HFF-Myc (cell line): ENCODE data around the gene TMEM176A.
"Not testable (repeated sequence)": the region's sequence is repeated elsewhere in the genome, so short reads cannot be mapped to it uniquely, and the experiment has no call there.

Source experiments
- DNase-seq: peaks from one replicate; pipeline ENCODE4 v3.0.0-alpha.2; 2011; ENCODE audit warnings: low read depth; ENCODE audit errors: extremely low read depth
- H3K4me3 ChIP-seq: replicated peaks from 2 replicates; pipeline ENCODE4 v1.5.1; 2011; ENCODE audit warnings: low read depth, mild to moderate bottlenecking, control low read depth, low read length
- CTCF ChIP-seq: IDR thresholded peaks from 2 replicates; pipeline ENCODE4 v1.5.1; 2012; ENCODE audit warnings: mild to moderate bottlenecking, low read depth, low read length, control low read depth; ENCODE audit errors: missing control alignments

Gene TMEM176A

GRCh38 chr7:150756166-150756565 lies 44.4 kb upstream of the TMEM176A start:
- DNase-seq = no peak
- TF ChIP-seq CTCF = no peak
- no peak overlapping the region for H3K4me3 ChIP-seq

GRCh38 chr7:150756858-150757257 lies 43.7 kb upstream of the TMEM176A start:
- no peak overlapping the region for H3K4me3 ChIP-seq
- no peak for DNase-seq

GRCh38 chr7:150759479-150759878 lies 41.1 kb upstream of the TMEM176A start:
- DNase-seq = no peak
- no peak for TF ChIP-seq CTCF
- H3K4me3 ChIP-seq = no peak overlapping the region

More at GRCh38 chr7:150756858-150757257, 43.7 kb upstream of the TMEM176A start:
- no peak for TF ChIP-seq CTCF

DNA sequence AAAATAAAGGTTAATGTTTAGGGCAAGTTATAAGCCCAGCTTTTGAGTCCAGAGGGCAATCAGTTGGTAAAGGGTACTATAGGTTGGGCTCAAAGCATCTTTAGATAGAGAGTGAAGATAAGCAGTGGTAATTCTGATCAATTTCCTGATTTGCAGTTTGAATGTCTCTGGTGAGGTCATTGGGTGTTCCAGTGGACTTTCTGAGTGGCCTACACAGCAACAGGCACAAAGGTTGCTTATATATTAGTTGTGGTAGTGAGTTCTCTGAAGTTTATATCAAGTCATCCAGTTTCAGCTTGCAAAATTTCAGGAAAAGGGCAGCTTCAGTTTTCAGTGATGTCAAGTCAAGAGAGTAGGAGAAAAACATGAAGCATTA lies 34.2 kb upstream of the TMEM176A start:
- no peak for DNase-seq
- TF ChIP-seq CTCF = no peak
- H3K4me3 ChIP-seq = no peak overlapping the region

- no peak overlapping the region for H3K4me3 ChIP-seq
- TF ChIP-seq CTCF = no peak
- no peak for DNase-seq
Observed at GRCh38 chr7:150769768-150770167, 30.8 kb upstream of the TMEM176A start.

DNA sequence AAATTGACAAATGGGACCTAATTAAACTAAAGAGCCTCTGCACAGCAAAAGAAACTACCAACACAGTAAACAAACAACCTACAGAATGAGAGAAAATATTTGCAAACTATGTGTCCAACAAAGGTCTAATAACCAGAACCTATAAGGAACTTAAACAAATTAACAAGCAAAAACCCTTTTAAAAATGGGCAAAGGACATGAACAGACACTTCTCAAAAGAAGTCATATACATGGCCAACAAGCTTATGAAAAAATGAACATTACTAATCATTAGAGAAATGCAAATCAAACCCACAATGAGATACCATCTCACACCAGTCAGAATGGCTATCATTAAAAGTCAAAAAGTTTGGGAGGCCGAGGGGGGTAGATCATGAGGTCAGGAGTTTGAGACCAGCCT lies 26.4 kb upstream of the TMEM176A start:
- H3K4me3 ChIP-seq, DNase-seq: not testable (repeated sequence)

DNA sequence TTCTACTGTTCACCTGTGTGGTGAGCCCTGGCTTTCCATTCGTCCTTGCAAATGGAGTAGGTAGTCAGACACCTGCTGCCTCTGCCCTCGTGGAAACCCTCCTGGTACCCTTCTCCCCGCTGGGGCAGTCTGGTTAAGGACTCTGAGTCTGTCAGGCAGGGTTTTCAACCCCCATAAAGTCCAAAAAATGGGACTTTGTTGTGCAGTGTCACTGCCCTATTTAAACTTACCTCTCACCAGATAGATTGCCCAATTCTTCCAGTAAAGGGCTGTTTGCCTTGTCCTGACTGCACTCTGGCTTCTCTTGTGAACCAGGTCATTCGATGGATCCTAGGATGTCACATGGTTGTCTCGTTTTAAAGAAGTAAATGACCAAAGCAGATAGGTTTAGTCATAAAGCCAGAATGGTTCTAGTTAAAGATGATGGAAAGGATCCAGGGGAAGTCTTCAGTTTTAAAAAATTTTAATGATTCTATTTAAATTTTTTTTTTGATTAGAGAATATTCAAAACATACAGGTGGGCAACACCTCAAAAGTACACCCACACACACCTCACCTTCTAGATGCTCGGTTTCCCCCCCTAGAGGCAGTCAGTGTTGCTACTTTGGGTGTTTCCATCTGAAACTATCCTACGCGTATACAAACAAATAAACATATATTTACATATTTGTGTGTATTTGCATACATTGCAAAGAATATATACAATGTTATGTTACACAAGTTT lies 22.4 kb upstream of the TMEM176A start:
- no peak for DNase-seq
- TF ChIP-seq CTCF = no peak
- no peak overlapping the region for H3K4me3 ChIP-seq
